NCI-H2196 (cell line): ENCODE results near the gene SYTL4.
A peak's percentile ranks its signal among the peaks of the same experiment; 100 is the strongest.
"Not testable (repeated sequence)": the region's sequence is repeated elsewhere in the genome, so short reads cannot be mapped to it uniquely, and the experiment has no call there.

Experiments
- DNase-seq: peaks from one replicate; lab custom pipeline; 2025; ENCODE audit not compliant: unreplicated experiment; lab: John Stamatoyannopoulos, UW

Gene SYTL4

GRCh38 chrX:100731441-100732281 lies at the start of gene SYTL4:
SYTL4 (minus strand) TSS chrX:100732121; CDS start chrX:100702037, 30,084 bp downstream.
- no peak for DNase-seq

DNA sequence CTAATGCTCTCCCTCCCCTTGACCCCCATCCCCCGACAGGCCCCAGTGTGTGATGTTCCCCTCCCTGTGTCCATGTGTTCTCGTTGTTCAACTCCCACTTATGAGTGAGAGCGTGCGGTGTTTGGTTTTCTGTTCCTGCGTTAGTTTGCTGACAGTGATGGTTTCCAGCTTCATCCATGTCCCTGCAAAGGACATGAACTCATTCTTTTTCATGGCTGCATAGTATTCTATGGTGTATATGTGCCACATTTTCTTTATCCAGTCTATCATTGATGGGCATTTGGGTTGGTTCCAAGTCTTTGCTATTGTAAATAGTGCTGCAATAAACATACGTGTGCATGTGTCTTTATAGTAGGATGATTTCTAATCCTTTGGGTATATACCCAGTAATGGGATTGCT lies 37.5 kb upstream of the SYTL4 start:
- not testable (repeated sequence) for DNase-seq

- DNase-seq, result peak; percentile 62
These were observed 36.9 kb upstream of the SYTL4 start for GRCh38 chrX:100768679-100769338.

DNA sequence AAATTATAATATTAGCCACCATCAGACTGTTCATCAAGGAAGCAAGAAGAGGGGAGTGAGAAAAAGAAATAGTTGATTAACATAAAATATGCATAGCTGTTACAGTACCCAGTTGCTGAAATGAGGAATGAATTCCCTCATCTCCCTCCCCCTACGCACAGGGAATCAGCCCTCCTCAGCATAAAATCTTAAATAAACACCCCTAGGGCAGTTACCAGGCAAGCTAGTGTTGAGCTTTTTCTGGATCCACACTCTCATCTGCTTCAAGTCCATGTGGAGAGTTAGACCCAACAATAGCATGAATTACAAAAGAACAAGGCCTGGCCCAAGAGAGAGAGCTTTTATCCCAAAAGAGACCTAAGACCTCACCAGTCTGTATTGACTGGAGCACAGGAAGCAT lies 19.0 kb upstream of the SYTL4 start:
- no peak for DNase-seq

GRCh38 chrX:100748108-100748507 lies 16.2 kb upstream of the SYTL4 start:
- no peak for DNase-seq

- no peak for DNase-seq
These were observed 15.8 kb upstream of the SYTL4 start for GRCh38 chrX:100747703-100748102.

DNA sequence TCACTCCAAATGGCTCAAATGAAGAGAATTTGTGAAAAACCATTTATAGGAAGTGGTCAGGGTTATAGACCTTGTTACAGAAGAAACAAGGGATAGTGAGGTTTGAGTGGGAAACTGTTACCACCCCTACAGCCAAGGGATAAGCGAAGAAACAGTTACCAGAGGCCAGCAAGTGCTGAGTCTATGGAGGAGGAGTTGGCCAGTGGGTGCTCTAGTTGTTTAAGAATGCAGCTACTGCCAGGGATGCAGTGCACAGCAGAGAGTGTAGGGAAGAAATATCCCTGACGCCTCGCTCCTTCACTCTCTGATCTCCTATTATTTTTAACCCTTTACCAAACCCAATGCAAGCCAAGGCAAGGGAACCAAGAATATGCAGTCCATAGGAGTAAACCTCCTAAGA lies 15.2 kb upstream of the SYTL4 start:
- DNase-seq, result no peak

- DNase-seq, result no peak
These were observed 14.1 kb upstream of the SYTL4 start for GRCh38 chrX:100745806-100746537.

DNA sequence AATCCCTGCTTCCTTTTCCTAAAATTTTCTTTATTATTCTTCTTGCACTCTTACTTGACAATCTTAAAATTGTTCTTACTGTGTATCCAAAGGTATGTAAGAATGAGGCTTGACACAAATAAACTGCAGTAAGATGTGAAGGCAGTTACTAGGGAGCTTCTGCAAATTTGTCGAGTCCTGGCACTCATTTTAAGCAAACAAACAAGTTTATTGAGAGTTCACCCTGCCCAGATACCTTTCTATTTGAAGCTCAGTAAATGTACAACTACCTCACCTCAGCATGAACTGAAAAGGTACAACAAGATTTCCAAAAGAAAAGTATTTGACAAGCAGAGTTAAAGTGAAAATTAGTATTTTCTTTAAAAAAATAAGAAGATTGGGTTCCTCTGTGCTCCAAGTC lies 13.3 kb upstream of the SYTL4 start:
- no peak for DNase-seq

- DNase-seq, result no peak
These were observed 11.2 kb upstream of the SYTL4 start for GRCh38 chrX:100743009-100743607.

DNA sequence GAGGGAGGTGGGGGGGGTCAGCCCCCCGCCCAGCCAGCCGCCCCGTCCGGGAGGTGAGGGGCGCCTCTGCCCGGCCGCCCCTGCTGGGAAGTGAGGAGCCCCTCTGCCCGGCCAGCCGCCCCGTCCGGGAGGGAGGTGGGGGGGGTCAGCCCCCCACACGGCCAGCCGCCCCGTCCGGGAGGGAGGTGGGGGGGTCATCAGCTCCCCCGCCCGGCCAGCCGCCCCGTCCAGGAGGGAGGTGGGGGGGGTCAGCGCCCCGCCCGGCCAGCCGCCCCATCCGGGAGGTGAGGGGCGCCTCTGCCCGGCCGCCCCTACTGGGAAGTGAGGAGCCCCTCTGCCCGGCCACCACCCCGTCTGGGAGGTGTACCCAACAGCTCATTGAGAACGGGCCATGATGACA lies 7.9 kb downstream of the SYTL4 start:
- DNase-seq, result not testable (repeated sequence)

DNA sequence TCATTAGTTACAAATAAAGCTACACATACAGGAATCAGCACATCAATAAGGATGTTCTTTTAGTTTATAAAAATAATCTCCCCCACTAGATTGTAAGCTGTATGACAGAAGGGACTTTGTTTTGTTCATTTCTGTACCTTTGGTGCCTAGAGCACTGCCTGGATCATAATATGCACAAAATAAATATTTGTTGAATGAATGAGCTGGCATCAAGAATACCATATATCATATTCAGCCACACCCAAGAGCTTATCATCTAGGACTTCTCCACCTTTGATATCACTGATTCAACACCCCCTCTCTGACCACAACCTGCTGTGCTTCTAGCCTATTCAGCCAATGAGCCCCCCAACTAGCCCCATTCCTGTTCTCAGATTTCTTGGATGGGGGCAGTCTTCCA lies 10.6 kb downstream of the SYTL4 start:
- DNase-seq, result no peak

DNA sequence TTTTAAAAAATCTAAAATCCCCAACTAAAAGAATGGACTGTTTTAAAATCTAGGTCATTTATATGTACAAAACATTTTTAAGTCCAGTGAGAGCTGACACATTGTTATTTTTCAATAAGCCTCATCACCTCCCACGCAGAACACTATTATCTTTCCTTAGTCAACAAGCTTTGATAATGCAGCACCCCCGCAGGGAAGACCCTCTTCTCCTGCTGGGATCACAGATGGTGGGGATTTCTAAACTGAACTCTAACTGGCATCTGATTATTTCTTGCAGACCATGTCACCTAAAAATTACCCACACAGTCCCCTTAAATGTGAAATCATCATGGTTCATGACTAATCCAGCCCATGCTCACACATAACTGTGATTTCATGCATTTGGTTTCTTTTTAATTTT lies 11.6 kb downstream of the SYTL4 start:
- no peak for DNase-seq

DNA sequence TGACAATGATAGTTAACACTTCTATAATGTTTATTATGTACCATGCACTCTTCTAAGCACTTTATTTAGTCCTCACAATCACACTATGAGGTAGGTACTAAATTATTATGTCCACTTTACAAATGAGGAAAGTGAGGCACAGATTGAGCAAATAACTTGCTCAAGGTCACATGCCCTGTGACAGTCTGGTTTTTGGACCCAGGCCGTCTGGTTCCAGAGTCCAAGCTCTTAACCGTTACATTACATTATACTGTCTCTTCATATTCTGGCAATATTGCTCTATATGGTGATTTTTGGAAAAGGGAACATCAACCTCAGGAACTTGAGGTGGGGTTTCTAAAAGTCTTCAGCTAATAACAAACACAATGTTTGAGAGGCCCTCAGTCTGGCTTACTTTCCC lies 12.8 kb downstream of the SYTL4 start:
- DNase-seq, result no peak

DNA sequence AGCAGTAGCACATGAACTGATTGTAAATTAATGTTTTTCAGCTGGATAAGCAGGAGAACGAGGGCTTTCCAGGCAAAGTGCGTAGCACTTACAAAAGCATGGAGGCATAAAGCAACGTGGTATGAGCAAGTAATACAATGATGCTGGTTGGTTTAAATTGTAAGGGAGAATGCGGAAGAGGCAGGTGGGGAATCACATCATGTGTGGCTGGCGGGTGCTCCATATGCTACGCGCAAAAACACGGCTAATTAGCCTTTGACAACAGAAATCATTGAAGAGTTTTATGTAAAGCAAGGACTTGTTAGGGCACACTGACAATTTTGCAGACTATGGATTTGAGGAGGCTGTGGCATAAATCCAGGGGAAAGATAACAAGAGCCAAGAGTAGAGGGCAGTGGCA lies 14.6 kb downstream of the SYTL4 start:
- no peak for DNase-seq

DNA sequence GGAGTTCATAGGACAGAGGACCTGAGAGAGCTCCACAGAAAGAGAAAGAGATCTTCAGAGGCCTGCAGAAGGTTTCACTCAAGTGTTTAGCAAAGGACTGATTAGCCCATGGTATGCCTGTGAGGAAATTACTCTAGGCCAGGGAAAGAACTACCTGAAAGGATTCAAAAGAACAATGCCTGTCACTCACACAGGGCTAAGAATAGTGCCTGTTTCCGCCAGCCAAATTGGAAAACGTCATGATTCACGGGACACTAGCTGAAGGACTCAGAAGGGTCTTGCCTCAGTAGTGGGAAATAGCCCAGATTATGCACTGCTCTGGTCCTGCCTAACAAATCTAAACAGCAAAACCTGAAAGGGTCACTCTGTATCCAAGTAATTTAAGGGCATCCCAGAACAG lies 21.1 kb downstream of the SYTL4 start:
- DNase-seq, result no peak

- DNase-seq, result no peak
These were observed 27.2 kb downstream of the SYTL4 start for GRCh38 chrX:100704581-100705203.

GRCh38 chrX:100700809-100701208 lies 31.1 kb downstream of the SYTL4 start:
- DNase-seq, result no peak

DNA sequence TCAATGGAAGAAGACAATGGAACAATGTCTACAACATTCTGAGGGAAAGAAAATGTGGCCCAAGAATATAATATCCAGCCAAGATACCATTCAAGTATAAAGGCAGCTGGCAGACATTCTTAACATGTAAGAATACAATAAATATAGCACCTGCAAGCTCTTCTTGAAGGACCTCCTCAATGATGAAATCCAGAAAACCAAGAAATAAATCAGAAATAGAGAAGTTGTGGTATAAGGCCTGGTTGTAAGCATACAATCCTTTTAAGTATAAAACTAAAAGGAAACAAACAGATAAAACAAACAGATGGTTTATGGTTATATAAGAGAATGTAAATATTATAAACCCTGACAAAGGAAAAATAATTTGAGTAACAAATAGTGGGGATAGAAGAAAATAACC lies 33.4 kb downstream of the SYTL4 start:
- no peak for DNase-seq

GRCh38 chrX:100696699-100697351 lies 35.1 kb downstream of the SYTL4 start:
- DNase-seq, result no peak
